Measurements from ENCODE around the gene KLHL29. TPM values are rescaled to one million over a fixed set of nuclear protein-coding genes. Genes with fewer than 3 reads are reported as not detected.

KLHL29 gene
- total and polyA plus RNA-seq, 2 donors (not counting 3 experiments of a cell fraction or from before 2014, with no cell fraction given), result 4.6 to 12.7 TPM

GRCh38 chr2:23620841-23621341, 235.9 kb downstream of the KLHL29 start:
- DNase-seq (ENCODE audit: low read depth, low spot score), result no peak
- Histone ChIP-seq H3K79me2 (ENCODE audit: control insufficient read depth, insufficient read depth, low read length) (no peaks in the 10 kb centered on the region), H2AFZ (ENCODE audit: low read depth, low read length) (no peak overlapping the region), H3K9me3 (replicated peaks; ENCODE audit: control insufficient read depth, insufficient read depth, low read length) (no peaks in the 10 kb centered on the region), H3K4me1 (ENCODE audit: control insufficient read depth, extremely low read depth, insufficient read depth, low read length) (no peaks in the 10 kb centered on the region), H4K20me1 (replicated peaks; ENCODE audit: control insufficient read depth, extremely low read depth, insufficient read depth, low read length) (no peaks in the 10 kb centered on the region), H3K27me3 (ENCODE audit: control insufficient read depth in 2 of 2, insufficient read depth in 2 of 2, low read length in 2 of 2) (no peaks in the 10 kb centered on the region), H3K27ac (ENCODE audit: insufficient read depth, low read depth, low read length) (no peak overlapping the region), H3K4me2 (ENCODE audit: insufficient read depth, low read length) (no peak overlapping the region), H3K9me1 (replicated peaks; ENCODE audit: control insufficient read depth, extremely low read depth, insufficient read depth, low read length) (no peaks in the 10 kb centered on the region), H3K9ac (replicated peaks; ENCODE audit: extremely low read depth, insufficient read depth, low read length) (no peak overlapping the region), H3K36me3 (ENCODE audit: control insufficient read depth in 2 of 2, extremely low read depth in 1 of 2, insufficient read depth in 2 of 2, low read length in 2 of 2) (no peaks in the 10 kb centered on the region), H3K4me3 (replicated peaks in 1 of 3; ENCODE audit: insufficient read depth in 1 of 3, low read depth in 1 of 3, low read length in 3 of 3) (no peak overlapping the region)
- POLR2A ChIA-PET, result no interaction called here
- no peak for FAIRE-seq
- intact Hi-C loops (cut with micrococcal nuclease) (no loop called here), dilution Hi-C loops (cut with MboI; ENCODE audit: extremely low pct_ligation_motif_present, low sequenced_read_pairs) (no loop called here)
- TF ChIP-seq, protein P1, sequence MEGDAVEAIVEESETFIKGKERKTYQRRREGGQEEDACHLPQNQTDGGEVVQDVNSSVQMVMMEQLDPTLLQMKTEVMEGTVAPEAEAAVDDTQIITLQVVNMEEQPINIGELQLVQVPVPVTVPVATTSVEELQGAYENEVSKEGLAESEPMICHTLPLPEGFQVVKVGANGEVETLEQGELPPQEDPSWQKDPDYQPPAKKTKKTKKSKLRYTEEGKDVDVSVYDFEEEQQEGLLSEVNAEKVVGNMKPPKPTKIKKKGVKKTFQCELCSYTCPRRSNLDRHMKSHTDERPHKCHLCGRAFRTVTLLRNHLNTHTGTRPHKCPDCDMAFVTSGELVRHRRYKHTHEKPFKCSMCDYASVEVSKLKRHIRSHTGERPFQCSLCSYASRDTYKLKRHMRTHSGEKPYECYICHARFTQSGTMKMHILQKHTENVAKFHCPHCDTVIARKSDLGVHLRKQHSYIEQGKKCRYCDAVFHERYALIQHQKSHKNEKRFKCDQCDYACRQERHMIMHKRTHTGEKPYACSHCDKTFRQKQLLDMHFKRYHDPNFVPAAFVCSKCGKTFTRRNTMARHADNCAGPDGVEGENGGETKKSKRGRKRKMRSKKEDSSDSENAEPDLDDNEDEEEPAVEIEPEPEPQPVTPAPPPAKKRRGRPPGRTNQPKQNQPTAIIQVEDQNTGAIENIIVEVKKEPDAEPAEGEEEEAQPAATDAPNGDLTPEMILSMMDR (IDR thresholded peaks at IDR 0.05; ENCODE audit: extremely low read depth in 1 of 2, insufficient read depth in 1 of 2, low read depth in 1 of 2, low read length in 2 of 2), result no peak
- TF ChIP-seq, protein P2, sequence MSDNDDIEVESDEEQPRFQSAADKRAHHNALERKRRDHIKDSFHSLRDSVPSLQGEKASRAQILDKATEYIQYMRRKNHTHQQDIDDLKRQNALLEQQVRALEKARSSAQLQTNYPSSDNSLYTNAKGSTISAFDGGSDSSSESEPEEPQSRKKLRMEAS (IDR thresholded peaks at IDR 0.05; ENCODE audit: insufficient read depth, insufficient read length), result no peak
- TF ChIP-seq FOS (IDR thresholded peaks at IDR 0.05; ENCODE audit: borderline replicate concordance, insufficient read depth, low read length) (no peak), JUN (IDR thresholded peaks at IDR 0.05; ENCODE audit: borderline replicate concordance, insufficient read depth, insufficient read length, low read depth) (no peak), POLR2A (IDR thresholded peaks at IDR 0.05; ENCODE audit: low read depth, low read length) (no peak), MYC (IDR thresholded peaks at IDR 0.05; ENCODE audit: low read depth, low read length) (no peak), EZH2 (IDR thresholded peaks at IDR 0.05; ENCODE audit: borderline replicate concordance, low read depth, low read length, severe bottlenecking) (no peak), GATA2 (IDR thresholded peaks at IDR 0.05; ENCODE audit: insufficient read depth, insufficient read length, low read depth, low read length) (no peak)
- BruUV-seq (replicated peaks), result no TSS peak
- CTCF ChIA-PET, result no interaction called here

All from endothelial cell of umbilical vein (primary cell).